Esophagus muscularis mucosa (tissue), 4 donors: ENCODE results near the gene UBAC1.

Source experiments
- CTCF ChIP-seq, 3 experiments: fragments of 200-600 bp in 2 of 3; fragments of 450-650 bp in 1 of 3; sonication (generic) in 2 of 3; IDR thresholded peaks; one replicate each; pipeline ENCODE4 v1.5.1; 2017 to 2019; ENCODE audit warnings: antibody characterized with exemption in 3 of 3, mild to moderate bottlenecking in 2 of 3, moderate library complexity in 1 of 3
- EP300 ChIP-seq: sonication (generic); formaldehyde crosslinking; IDR thresholded peaks from one replicate; pipeline ENCODE4 v1.6.1; 2017; ENCODE audit warnings: antibody characterized with exemption
- POLR2A ChIP-seq: fragments of 450-650 bp; IDR thresholded peaks from one replicate; pipeline ENCODE4 v1.6.1; 2017; ENCODE audit warnings: antibody characterized with exemption, moderate library complexity, mild to moderate bottlenecking, low read depth
- POLR2AphosphoS5 ChIP-seq, 2 donors: sonication (generic); formaldehyde crosslinking; IDR thresholded peaks; one replicate each; pipeline ENCODE4 v1.6.1; 2017; ENCODE audit warnings: antibody characterized with exemption in 2 of 2

- TF ChIP-seq CTCF (IDR thresholded peaks at IDR 0.05), result no peak
- no peak for TF ChIP-seq POLR2A
- TF ChIP-seq POLR2AphosphoS5 (IDR thresholded peaks at IDR 0.05), result no peak
- TF ChIP-seq EP300, result no peak
Observed at GRCh38 chr9:135903786-135904520, 57.2 kb downstream of the UBAC1 start.
